ENCODE results near the gene C15orf39.
"Not testable (repeated sequence)": the region's sequence is repeated elsewhere in the genome, so short reads cannot be mapped to it uniquely, and the experiment has no call there.

Gene C15orf39

GRCh38 chr15:75213212-75213767 lies 11.6 kb downstream of the C15orf39 start:
- DNase-seq, result no peak

DNA sequence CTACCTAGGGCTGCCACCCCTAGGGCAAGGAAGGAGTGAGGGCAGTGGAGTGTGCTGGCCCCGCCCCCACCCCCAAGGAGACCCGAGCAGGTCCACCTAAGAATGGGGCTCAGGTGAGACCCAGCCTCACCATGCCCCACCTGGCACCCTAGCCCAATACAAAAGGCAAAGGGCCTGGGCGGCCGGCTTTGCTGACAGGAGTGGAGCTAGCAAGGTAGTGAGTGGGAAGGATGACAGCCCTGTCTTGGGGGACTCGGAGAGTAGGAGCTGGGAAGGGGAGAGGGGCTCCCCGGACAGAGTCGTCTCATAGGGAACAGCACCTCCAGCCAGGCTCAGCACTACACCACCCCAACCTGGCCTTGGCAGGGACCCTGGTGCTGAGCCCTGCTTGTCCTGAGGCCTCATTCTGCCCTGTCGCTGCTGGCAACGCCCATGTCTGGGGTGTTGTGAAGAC lies 12.1 kb downstream of the C15orf39 start:
- DNase-seq, result no peak

DNA sequence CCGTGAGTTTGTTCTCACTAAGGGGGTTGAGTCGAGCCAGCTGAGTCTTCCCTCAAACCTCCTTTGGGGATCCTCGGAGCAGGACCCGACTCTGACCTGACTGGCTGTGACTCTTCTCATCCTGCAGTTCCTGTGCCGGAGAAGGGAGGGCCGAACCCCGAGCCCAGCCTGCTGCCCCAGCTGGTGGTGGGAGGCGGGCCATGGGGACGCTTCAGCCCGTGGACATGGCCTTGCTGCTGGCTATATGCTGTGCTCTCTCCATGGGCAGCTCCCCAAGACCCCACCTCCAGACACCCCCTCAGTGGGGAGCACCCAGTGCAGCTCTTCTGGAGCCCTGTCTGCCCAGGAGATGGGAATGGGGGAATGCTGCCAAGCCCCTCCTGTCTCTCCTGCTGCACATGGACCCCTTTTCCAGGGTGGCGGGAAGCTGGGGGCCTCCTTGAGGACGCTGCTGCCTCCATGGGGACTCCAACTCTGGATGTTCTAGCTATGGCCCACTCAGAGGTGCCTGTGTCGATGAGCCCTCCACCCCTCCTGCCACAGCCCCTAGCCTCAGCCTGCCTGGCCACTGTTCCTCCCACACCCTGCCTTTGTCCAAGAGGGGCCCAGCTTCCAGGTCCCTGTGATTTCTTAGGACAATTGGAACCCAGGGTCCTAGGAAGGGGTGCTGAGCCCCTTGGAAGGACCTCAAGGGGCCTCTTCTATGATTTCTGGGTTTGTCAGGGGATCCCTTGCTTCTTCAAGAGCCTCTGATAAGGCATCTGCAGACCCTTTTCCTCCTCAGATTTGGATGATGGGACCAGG lies 12.8 kb downstream of the C15orf39 start:
- DNase-seq, result no peak

- peak; percentile 58 for DNase-seq
These were observed 13.7 kb downstream of the C15orf39 start for GRCh38 chr15:75215107-75216004.

- DNase-seq, result no peak
These were observed 15.3 kb downstream of the C15orf39 start for GRCh38 chr15:75217012-75217411.

DNA sequence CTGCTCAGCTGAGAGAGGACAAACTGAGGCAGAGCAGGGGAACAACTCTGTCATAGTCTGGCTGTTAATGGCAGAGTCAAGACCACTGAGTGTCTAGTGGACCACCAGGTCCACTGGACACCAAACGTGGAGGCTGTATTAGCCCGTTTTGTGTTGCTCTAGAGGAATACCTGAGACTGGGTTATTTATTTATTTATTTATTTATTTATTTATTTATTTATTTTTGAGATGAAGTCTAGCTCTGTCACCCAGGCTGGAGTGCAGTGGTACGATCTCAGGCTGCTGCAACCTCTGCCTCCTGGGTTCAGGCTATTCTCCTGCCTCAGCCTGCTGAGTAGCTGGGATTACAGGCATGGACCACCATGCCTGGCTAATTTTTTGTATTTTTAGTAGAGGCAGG lies 15.9 kb downstream of the C15orf39 start:
- DNase-seq, result not testable (repeated sequence)

DNA sequence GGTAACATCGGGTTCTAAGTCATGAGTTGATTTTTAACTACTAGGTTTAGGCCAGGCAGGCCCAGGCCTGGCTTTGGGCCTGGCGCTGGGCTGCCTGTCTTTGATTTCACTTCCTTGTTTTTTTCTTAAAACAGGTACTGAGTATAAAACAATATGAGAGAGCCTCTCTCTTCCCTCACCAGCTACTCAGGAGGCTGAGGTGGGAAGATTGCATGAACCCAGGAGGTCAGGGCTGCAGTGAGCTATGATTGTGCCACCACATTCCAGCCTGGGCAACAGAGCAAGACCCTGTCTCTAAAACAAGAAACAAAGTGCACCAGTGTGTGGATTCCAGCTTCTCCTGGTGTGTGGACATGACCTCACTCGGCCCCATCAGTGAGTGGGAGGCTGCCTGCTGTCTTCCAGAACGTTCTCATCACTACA lies 17.8 kb downstream of the C15orf39 start:
- not testable (repeated sequence) for DNase-seq

GRCh38 chr15:75223688-75224087 lies 22.0 kb downstream of the C15orf39 start:
- no peak for DNase-seq

DNA sequence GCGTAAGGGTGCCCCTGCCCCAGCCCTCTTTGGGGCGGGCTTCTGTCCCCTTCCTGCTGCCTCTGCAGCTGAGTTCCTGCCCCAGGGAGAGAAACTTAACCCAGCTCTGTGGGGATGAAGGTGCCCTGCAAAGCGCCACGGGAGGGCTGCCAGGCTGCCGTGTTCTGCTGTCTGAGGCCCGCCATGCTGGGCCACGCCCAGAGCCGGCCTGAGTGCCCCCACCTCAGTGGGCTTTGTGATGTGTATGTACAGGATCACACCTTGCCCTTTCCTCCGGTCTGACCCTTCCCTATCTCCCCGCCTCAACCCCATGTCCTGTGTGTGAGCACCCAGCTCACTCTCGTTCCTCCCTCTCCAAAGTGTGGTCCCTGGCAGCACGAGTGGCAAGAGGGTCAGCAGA lies 22.6 kb downstream of the C15orf39 start:
- DNase-seq, result no peak

DNA sequence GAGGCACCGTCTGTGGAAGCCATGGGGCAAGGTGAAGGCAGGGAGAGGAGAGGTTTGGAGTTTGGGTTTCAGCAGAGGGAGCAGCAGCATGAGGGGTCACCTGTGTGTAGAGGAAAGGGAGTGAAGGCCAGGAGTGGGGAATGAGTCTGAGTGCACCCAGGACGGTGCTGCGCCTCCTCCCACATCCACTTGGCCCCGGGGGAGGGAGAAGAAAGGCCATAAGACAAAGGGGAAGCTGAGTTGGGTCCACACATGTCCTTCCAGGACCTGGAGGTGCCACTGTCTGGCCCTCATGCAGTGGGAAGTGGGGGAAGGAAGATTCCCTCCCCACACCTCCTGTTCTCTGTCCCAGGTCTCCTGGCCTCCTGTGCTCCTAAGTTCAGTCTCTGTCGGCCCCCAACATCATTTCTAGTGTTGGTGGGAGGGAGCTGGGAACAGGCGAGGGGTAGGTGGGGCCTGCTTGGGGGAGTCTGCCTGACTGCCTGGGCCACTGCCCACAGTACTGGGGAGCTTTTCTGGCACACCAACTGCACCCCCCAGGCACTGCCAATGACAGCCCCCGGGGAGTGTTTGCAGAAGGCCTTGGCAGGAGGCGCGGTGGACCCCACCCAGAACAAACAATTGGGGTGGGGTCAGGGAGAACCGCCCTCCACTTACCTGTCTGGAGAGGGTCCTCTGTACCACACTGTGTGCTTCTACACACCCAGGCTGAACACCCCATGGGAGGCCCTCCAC lies 23.6 kb downstream of the C15orf39 start:
- not testable (repeated sequence) for DNase-seq

DNA sequence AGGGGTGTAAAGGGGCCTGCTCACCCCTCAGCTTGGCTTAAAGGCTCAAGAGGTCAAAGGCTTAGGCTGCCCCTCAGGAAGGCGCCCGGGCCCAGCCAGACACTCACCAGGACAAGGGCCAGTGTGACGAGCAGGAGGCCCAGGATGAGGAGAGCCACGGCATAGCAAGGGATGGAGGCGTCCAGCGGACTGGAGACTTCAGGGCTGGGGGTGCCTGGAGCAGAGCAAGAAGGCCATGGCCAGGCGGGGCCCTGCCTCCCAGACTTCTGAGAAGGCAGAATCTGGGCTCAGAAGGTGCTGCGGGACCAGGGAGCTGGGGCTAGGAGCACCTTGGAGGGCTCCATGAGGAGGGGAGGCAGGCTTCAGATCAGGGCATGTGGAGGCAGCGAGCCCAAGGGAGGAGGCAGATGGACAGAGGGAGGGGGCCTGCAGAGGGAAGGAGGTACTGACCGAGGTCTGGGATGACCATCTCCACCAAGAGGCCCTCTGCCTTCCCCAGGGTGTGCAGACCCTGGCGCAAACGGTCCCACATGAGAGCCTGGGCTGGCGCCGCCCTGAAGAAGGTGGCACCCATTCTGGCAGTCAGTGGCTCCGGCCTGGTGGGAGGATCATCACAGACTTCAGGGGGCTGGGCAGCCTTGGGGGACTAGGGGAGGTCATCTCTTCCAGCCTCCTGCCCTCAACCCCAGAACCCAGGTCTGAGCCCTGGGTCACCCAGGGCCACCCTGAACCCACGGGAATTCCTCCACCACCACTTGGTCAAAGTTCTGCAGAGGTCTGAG lies 24.5 kb downstream of the C15orf39 start:
- DNase-seq, result no peak

- DNase-seq, result not testable (repeated sequence)
These were observed 25.4 kb downstream of the C15orf39 start for GRCh38 chr15:75227112-75227511.

- no peak for DNase-seq
These were observed 26.1 kb downstream of the C15orf39 start for GRCh38 chr15:75227663-75228280.

DNA sequence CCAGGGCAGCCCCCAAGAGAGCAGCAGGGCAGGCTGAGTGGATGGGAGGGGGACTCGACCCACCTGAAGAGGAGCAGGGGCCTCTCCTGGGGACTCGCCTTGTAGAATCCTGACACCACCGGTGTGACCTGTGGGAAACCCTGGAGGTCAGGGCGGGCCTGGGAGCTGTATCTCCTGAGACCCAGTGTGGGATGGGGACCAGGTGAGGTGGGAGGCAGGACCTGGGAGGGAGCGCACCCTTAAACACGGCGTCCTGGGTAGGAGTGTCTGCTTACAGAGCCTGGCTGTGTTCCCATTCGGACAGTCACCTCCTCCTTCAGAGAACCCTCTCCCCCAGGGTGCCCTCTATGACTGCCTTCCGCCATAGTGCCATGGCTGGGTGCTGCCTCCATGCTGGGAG lies 27.1 kb downstream of the C15orf39 start:
- no peak for DNase-seq

DNA sequence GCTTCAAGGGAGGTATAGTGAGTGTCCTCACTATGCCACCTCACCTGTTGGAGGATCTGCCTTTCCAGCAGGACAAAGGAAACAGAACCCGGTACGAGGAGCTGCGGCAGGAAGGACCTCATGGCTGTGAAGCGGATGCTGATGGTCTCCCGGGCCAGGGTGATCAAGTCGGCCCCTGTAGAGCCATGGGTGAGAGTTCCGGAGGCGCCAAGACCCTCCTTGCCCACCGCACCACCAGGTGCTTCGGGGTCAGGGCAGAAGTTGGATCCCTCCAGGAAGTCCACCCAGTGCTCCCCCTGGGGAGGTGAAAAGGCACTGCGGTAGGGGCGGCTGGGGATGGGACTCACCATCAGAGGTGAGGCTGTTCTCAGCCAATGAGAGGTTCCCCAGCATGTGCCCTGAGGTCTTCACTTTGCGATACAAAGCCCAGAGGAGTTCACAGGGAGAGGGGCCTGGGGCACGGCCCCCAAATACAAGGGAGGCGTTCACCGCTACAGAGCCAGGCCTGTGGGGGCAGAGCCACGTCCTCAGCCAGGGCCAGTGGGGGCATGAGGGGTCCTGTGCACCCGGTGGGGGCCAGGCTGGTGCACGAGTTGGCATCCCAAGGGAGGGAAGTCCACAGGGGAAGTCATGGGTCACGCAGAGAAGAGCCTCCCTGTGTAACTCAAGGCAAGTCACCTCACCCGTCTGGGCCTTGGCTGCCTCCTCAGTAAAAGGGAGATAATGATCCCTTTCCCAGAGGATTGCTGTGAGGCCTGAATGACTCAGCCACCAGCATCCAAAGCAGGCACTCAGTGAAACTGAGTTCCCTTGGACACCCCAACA lies 27.7 kb downstream of the C15orf39 start:
- no peak for DNase-seq

GRCh38 chr15:75230016-75230343 lies 28.3 kb downstream of the C15orf39 start:
- DNase-seq, result no peak

- no peak for DNase-seq
These were observed 29.1 kb downstream of the C15orf39 start for GRCh38 chr15:75230551-75231371.

- DNase-seq, result no peak
These were observed 30.2 kb downstream of the C15orf39 start for GRCh38 chr15:75231836-75232235.

DNA sequence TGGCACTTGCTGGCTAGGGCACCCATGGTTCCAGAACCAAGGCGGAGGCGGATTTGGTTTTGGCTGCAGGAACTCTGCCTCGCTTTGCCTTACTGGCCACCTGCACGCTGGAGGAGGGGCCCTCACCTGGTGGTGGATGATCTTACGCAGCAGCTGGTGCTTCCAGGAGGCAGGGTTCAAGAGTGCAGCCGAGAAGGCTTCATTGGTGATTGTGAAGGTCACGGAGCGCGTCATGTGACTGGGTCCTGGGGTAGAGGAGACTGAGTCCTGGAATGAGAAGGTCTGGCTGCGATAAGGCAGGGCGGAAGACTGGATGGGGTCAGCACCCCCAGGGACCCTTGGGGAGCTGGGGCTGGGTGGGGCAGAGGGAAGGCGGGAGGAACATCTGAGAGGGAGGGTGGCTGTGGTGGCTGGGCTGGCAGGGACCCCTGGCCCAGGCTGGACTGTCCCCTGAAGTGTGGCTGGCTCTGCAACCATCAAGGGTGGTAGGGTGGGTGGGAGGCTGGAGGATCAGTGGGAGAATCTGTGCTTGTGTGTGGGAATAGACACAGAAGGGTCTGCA lies 30.7 kb downstream of the C15orf39 start:
- no peak for DNase-seq
